Measurements from ENCODE around the gene TMPRSS6.

DNA sequence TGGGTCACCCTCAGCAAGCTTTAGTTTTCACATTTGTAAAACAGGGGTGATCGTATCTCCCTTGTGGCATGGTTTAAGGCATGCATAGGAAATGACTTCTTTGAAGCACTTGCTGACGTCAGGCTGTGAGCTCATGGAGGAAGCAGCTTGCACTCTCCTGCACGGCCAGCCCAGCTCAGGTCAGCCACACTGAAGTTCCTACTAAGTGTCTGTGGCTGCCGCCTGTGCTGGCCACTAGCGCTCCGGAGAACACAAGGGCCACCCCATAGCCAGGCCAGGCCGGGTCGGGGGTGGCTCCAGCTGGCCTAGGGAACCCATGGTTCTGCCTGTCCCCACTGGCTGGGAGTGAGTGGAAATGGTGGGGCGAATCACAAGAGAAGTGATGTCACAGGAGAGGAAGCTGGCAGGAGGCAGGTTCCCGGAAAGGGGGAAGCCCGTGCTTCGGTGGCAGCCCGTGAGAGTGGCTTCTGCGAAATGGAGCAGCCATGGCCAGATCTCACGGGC, 29.8 kb downstream of the TMPRSS6 start:
- no peak for TF ChIP-seq POLR2AphosphoS5 (IDR thresholded peaks at IDR 0.05)
- TF ChIP-seq POLR2A (IDR thresholded peaks at IDR 0.05; ENCODE audit: low read depth) = no peak

All from esophagus muscularis mucosa (tissue), 2 donors.